ENCODE data around the gene CTU2.

CTU2 gene

GRCh38 chr16:88669980-88670379, 36.3 kb upstream of the CTU2 start:
- no peak for TF ChIP-seq TAF1 (IDR thresholded peaks at IDR 0.05; ENCODE audit: borderline replicate concordance, low read depth, low read length)
- no peak for TF ChIP-seq POLR2AphosphoS5 (IDR thresholded peaks at IDR 0.05; ENCODE audit: low read depth, low read length)
- TF ChIP-seq POLR2A (IDR thresholded peaks at IDR 0.05; ENCODE audit: low read depth, low read length) = no peak
- DNase-seq (ENCODE audit: insufficient read length) (no peak), FAIRE-seq (no peak)

DNA sequence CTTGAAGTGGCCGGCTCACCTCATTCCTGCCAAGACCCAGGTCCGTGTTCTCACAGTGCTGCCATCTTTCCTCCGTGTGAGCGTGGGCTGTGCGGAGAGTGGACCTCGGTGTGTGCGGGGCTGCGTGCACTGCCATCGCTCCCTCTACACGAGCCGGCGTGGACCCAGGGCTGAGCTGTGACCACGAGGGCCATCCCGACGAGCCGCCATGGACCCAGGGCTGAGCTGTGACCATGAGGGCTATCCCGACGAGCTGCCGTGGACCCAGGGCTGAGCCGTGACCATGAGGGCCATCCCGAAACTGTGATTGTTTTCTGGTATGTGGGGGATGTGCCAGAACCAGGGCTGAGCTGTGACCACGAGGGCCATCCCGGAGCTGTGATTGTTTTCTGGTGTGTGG, 34.5 kb upstream of the CTU2 start:
- no peak for TF ChIP-seq POLR2A (IDR thresholded peaks at IDR 0.05; ENCODE audit: low read depth, low read length)
- TF ChIP-seq POLR2AphosphoS5 (IDR thresholded peaks at IDR 0.05; ENCODE audit: low read depth, low read length) = no peak
- no peak for TF ChIP-seq TAF1 (IDR thresholded peaks at IDR 0.05; ENCODE audit: borderline replicate concordance, low read depth, low read length)
- no peak for FAIRE-seq
- no peak for DNase-seq (ENCODE audit: insufficient read length)

DNA sequence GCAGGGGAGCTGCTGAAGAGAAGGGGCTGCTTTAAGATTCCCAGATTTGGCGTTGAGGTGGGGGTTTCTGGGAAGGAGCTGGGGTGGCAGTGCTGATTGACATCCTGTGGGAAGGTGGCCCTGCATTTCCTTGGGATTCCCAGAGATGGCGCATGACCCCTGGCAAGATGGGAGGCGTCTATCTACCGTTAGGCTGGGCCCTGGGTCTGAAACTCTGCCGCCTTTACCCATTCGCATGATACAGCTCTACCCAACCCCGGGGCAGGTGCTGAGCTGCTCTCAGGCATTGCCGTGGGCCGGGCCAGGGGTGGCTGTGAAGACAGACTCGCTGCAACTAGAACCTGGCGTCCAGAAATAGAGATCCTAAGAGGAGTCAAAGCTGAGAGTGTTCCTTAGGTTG, 33.5 kb upstream of the CTU2 start:
- no peak for TF ChIP-seq TAF1 (IDR thresholded peaks at IDR 0.05; ENCODE audit: borderline replicate concordance, low read depth, low read length)
- no peak for TF ChIP-seq POLR2A (IDR thresholded peaks at IDR 0.05; ENCODE audit: low read depth, low read length)
- no peak for FAIRE-seq
- no peak for DNase-seq (ENCODE audit: insufficient read length)

DNA sequence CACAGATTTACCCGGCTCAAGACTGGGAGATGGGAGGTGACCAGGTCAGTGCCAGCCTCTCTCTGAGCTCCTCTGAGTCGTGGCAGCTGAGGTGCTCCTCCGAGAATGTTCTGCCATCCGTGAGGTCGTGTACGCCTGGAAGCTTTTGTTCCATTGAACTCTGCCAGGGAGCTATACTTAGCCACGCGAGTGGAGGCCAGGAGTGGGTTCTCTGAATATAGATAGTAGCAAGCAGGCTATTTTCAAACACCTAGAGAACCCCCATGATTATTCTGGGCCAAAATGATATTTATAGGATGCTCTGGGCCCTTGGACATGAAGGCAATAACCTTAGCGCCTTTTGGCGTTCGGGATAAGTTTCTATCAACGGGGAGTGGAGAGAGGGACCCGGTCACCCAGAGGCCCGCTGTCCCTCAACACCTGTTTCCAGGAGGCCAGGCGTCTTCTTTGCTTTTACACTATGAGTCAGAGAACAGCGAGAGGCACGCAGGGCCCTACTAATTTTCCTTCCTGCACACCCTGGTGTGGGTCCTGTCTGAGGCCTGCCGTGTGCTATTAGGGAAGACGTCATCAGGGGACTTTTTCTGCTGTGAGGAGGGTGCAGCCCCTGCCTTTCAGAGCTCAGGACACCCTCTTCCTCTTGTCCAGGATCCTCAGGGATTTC, 32.5 kb upstream of the CTU2 start:
- no peak for TF ChIP-seq POLR2A (IDR thresholded peaks at IDR 0.05; ENCODE audit: low read depth, low read length)
- no peak for TF ChIP-seq POLR2AphosphoS5 (IDR thresholded peaks at IDR 0.05; ENCODE audit: low read depth, low read length)
- TF ChIP-seq TAF1 (IDR thresholded peaks at IDR 0.05; ENCODE audit: borderline replicate concordance, low read depth, low read length) = no peak
- FAIRE-seq (no peak), DNase-seq (ENCODE audit: insufficient read length) (no peak)

DNA sequence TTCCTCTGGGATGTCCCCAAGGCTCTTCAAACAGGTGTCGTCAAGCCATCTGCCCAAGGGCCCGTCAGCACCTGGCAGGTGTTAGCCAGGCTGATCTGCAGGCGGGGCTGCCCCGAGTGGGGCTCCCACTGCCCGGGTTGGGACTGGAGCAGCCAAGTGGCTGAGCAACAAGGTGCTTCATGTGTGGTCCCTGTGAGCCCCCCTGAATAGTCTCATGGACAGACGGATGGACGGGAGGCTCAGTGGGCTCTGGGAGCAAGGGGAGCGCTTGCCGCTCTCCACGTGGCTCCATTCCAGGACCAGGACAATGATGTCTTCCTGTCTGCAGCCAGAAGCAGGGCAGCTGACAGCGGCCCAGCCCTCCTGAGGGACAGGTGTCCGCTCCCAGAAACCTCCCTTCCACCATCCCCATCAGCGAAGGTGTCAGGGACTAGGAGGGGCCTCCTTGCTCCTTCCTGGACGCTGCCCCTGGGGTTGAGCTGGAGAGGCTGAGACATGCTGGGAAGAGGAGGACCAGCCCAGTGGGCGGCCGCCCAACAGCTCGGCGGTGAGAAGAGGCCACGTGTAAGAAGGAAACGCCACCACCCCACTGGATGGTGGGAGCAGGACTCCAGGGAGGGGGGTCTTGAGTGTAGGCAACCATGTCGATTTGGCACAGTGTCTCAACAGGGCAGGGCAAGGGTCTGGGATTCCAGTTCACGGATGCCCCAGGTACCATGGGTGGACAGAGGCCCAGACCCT, 29.6 kb upstream of the CTU2 start:
- FAIRE-seq = no peak
- TF ChIP-seq POLR2AphosphoS5 (IDR thresholded peaks at IDR 0.05; ENCODE audit: low read depth, low read length) (no peak), TAF1 (IDR thresholded peaks at IDR 0.05; ENCODE audit: borderline replicate concordance, low read depth, low read length) (no peak), POLR2A (IDR thresholded peaks at IDR 0.05; ENCODE audit: low read depth, low read length) (no peak)

GRCh38 chr16:88677721-88678120, 28.6 kb upstream of the CTU2 start:
- DNase-seq (ENCODE audit: insufficient read length) (no peak), FAIRE-seq (no peak)
- TF ChIP-seq TAF1 (IDR thresholded peaks at IDR 0.05; ENCODE audit: borderline replicate concordance, low read depth, low read length) = no peak
- TF ChIP-seq POLR2AphosphoS5 (IDR thresholded peaks at IDR 0.05; ENCODE audit: low read depth, low read length) = no peak
- TF ChIP-seq POLR2A (IDR thresholded peaks at IDR 0.05; ENCODE audit: low read depth, low read length) = no peak

More for the DNA sequence above, 29.6 kb upstream of the CTU2 start:
- no peak for DNase-seq (ENCODE audit: insufficient read length)

DNA sequence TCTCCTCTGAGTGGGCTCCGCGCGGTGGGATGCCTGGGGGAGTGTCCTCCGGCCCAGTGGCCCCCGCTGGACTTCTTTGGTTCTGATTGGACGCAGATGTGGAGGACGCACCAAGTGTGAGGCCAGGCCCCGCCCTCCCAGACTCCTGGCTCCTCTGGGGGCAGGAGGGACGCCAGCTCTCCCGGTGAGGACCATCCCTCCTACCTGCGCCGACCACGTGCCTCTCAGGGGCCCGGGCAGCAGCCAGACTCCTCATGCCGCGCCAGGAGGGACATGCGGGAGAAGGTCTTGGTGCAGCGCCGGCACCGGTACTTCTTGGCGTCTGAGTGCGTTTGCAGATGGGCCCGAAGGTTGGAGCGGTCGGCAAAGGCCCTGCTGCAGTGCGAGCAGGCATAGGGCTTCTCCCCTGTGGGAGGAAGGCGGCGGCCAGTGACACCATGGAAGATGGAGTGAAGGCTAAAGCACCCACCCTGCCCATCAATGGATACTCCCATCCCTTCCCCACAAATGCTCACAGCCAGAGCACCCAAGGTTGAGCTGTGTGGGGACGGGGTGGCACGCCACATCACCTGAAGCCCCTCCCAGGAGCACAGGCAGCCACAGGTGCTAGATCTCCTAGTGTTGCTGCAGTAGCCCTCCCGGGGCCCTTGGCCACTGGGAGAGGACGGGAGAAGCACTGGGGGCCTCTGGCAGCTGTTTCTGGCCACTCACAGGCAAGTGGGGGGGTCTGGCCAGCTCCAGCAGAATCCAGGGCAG, 27.9 kb upstream of the CTU2 start:
- no peak for DNase-seq (ENCODE audit: insufficient read length)
- FAIRE-seq = no peak
- TF ChIP-seq TAF1 (IDR thresholded peaks at IDR 0.05; ENCODE audit: borderline replicate concordance, low read depth, low read length) (no peak), POLR2AphosphoS5 (IDR thresholded peaks at IDR 0.05; ENCODE audit: low read depth, low read length) (no peak), POLR2A (IDR thresholded peaks at IDR 0.05; ENCODE audit: low read depth, low read length) (no peak)

DNA sequence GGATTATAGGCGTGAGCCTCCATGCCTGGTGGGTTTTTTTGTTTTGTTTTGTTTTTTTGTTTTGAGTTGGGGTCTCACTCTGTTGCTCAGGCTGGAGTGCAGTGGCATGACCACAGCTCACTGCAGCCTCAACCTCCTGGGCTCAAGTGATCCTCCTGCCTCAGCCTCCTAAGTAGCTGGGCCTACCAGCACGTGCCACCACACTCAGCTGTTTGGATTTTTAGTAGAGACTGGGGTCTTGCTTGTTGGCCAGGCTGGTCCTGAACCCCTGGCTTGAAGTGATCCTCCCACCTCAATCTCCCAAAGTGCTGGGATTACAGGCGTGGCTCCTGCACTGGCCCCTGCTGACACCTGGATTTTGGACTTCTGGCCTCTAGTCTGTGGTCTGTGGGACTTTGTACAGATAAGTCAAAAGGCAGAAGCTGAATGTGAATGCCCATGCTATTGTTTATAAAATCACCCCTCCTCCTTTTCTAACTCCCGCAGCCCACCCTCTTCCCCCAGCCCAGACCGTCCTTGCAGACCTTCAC, 25.7 kb upstream of the CTU2 start:
- no peak for FAIRE-seq
- no peak for DNase-seq (ENCODE audit: insufficient read length)
- TF ChIP-seq TAF1 (IDR thresholded peaks at IDR 0.05; ENCODE audit: borderline replicate concordance, low read depth, low read length) (no peak), POLR2A (IDR thresholded peaks at IDR 0.05; ENCODE audit: low read depth, low read length) (no peak), POLR2AphosphoS5 (IDR thresholded peaks at IDR 0.05; ENCODE audit: low read depth, low read length) (no peak)

DNA sequence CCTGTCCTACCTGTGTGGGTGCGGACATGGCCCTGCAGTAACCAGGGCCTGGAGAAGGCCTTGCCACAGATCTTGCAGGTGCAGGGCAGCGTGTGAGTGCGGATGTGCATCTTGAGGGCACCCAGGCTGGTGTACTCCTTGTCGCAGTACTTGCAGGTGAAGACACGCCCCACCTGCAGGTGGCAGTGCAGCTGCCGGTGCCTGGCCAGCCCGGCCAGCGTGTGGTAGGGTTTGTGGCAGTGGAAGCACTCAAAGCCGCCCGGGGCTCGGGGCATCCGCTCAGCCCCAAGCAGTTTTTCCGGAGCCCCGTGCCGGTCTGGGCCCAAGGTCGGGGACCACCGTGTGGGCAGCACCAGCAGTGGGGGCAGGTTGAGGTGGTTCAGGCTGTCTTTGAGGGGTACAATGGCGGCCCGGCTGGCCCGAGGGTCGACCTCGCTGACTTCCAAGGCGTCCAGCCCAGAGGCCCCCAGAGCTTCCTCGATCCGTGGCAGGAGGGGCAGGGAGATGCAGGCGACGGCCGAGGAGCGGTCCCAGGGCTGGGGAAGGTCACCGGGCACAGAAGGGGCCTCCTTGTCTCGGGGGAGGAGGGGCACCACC, 25.1 kb upstream of the CTU2 start:
- peak; percentile 74 for DNase-seq (ENCODE audit: insufficient read length)
- no peak for FAIRE-seq
- TF ChIP-seq TAF1 (IDR thresholded peaks at IDR 0.05; ENCODE audit: borderline replicate concordance, low read depth, low read length) (no peak), POLR2A (IDR thresholded peaks at IDR 0.05; ENCODE audit: low read depth, low read length) (peak; percentile 16; the same call in 1 of the 2 replicates)

- DNase-seq (ENCODE audit: insufficient read length) (peak; percentile 91), FAIRE-seq (peak; percentile 96)
- peak; percentile 54; the same call in 1 of the 2 replicates for TF ChIP-seq POLR2A (IDR thresholded peaks at IDR 0.05; ENCODE audit: low read depth, low read length)
- TF ChIP-seq TAF1 (IDR thresholded peaks at IDR 0.05; ENCODE audit: borderline replicate concordance, low read depth, low read length) = no peak
- peak; percentile 75; the same call in 1 of the 2 replicates for TF ChIP-seq POLR2AphosphoS5 (IDR thresholded peaks at IDR 0.05; ENCODE audit: low read depth, low read length)
These were observed 24.4 kb upstream of the CTU2 start for GRCh38 chr16:88681709-88682451.
